Measurements from ENCODE around the gene PSMD13.

PSMD13 gene

DNA sequence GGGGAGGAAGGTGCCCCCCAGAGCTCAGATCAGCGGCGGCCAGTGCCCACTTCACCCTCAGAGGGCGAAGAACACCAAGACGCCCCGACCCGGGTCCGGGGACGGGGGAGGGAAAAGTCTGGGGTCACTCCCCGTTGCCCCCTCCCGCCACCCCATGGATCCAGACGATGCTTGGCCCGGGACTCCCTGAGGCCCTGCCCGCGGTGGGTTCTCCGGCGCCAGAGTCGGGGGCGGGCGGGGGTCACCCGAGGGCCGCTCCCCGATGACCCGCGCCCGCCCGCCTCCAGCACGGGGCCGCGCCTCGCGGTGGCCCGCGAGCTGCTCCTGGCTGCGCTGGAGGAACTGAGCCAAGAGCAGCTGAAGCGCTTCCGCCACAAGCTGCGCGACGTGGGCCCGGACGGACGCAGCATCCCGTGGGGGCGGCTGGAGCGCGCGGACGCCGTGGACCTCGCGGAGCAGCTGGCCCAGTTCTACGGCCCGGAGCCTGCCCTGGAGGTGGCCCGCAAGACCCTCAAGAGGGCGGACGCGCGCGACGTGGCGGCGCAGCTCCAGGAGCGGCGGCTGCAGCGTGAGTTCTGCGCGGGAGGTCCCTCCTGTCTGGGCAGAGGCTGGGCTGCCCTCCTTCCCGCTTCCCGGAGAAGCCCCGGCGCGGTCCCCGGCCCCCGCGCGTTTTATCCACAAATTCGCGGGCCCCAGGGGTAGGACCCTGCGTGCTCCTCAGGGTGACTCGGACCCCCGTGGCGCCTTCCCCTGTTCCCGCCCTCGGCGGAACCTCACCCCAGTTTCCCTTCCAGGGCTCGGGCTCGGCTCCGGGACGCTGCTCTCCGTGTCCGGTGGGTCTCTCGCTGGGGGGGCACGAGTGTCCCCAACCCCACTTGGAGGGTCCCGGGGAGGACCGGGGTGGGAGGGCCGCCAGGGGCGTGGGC, 42.5 kb downstream of the PSMD13 start:
- DNase-seq = no peak

DNA sequence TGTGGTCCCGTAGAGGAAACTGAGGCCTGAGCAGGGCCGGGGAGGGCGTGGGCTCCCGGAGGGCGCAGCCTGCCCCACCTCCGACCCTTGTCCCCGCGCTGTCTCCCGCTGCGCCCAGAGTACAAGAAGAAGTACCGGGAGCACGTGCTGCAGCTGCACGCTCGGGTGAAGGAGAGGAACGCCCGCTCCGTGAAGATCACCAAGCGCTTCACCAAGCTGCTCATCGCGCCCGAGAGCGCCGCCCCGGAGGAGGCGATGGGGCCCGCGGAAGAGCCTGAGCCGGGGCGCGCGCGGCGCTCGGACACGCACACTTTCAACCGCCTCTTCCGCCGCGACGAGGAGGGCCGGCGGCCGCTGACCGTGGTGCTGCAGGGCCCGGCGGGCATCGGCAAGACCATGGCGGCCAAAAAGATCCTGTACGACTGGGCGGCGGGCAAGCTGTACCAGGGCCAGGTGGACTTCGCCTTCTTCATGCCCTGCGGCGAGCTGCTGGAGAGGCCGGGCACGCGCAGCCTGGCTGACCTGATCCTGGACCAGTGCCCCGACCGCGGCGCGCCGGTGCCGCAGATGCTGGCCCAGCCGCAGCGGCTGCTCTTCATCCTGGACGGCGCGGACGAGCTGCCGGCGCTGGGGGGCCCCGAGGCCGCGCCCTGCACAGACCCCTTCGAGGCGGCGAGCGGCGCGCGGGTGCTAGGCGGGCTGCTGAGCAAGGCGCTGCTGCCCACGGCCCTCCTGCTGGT, 43.4 kb downstream of the PSMD13 start:
- no peak for DNase-seq

DNA sequence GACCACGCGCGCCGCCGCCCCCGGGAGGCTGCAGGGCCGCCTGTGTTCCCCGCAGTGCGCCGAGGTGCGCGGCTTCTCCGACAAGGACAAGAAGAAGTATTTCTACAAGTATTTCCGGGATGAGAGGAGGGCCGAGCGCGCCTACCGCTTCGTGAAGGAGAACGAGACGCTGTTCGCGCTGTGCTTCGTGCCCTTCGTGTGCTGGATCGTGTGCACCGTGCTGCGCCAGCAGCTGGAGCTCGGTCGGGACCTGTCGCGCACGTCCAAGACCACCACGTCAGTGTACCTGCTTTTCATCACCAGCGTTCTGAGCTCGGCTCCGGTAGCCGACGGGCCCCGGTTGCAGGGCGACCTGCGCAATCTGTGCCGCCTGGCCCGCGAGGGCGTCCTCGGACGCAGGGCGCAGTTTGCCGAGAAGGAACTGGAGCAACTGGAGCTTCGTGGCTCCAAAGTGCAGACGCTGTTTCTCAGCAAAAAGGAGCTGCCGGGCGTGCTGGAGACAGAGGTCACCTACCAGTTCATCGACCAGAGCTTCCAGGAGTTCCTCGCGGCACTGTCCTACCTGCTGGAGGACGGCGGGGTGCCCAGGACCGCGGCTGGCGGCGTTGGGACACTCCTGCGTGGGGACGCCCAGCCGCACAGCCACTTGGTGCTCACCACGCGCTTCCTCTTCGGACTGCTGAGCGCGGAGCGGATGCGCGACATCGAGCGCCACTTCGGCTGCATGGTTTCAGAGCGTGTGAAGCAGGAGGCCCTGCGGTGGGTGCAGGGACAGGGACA, 44.1 kb downstream of the PSMD13 start:
- DNase-seq = no peak

DNA sequence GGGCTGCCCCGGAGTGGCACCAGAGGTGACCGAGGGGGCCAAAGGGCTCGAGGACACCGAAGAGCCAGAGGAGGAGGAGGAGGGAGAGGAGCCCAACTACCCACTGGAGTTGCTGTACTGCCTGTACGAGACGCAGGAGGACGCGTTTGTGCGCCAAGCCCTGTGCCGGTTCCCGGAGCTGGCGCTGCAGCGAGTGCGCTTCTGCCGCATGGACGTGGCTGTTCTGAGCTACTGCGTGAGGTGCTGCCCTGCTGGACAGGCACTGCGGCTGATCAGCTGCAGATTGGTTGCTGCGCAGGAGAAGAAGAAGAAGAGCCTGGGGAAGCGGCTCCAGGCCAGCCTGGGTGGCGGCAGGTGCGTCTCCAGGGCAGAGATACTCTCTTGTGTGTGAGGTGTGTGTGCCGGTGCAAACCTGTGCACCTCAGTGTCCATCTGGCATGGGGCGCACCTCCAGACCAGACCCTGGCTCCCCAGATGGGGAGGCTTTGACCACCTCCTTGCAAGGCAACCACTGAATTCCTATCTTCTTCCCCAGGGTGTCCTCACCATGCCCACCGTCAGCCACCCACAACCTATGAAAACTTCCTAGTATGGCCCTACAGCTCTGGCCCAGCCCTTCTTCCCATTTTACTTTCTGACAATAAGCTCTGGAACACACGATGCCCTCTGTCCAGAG, 44.8 kb downstream of the PSMD13 start:
- DNase-seq = no peak

DNA sequence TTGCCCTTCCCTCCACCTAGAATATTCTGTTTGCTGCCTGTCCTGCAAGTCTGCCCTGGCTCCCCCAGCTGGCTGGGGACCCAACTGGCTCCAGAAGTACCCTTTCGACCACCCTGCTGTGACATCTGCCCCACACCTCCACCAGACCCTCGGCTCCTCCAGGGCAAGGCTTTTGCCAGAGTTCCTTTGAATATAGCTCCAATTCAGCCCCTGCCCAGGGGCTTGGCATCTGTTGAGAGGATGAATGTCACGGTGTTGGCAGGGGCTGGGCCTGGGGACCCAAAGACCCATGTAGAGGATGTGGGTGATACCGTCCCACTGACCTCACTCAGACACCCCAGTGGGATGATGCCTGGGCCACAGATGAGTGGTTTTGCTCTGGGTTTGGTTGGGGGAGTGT, 45.4 kb downstream of the PSMD13 start:
- no peak for DNase-seq

DNA sequence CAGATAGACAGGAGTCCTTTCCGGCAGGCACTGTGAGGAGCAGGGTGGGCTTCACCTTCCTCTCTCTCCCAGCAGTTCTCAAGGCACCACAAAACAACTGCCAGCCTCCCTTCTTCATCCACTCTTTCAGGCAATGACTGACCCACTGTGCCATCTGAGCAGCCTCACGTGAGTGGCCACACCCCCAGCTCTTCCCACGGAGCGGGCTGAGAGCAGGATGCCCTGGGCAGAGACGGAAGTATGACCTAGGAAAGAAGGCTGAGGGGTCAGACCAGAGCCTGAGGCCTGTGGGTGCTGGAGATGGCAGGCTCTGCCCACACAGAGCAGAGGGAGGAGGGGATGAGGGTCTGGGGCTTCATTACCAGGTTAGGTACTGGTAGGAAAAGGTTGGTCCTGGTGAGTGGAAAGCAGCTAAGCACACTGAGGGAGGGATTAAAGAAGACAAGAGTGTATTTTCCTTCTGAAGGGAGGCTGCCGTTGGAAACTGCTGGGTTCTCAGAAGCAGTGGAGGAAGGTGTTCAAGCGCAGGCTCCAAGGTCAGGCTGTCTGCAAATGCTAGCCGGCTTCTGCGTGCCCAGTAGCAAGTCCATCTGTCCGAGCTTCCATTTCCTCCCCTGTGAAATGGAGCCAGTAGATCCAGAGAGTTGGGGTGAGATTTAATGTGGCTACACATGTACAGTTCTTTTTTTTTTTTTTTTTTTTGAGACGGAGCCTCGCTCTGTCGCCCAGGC, 46.0 kb downstream of the PSMD13 start:
- no peak for DNase-seq

DNA sequence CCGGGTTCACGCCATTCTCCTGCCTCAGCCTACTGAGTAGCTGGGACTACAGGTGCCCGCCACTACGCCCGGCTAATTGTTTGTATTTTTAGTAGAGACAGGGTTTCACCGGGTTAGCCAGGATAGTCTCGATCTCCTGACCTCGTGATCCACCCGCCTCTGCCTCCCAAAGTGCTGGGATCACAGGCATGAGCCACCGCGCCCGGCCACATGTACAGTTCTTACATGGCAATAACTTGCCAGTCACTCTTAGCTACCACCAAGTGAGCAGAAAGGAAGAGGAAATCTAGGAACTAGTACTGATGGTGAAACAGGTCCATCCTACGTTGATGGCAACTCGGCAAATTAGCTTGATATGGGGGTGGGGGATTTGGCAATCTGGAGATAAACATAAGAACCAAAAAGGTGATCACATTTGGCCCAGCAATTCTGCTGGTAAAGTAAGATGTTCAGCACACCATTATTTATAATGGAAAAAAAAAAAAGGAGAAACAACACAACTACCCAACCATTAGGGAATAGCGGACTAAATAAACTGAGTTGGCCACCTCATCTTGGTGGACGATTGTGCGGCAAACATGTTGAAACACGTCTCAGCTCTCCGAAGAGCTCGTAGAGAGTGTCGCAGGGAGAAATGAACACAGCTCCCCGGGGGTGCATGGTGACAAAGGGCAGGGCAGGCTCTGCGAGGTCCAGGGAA, 46.8 kb downstream of the PSMD13 start:
- no peak for DNase-seq

DNA sequence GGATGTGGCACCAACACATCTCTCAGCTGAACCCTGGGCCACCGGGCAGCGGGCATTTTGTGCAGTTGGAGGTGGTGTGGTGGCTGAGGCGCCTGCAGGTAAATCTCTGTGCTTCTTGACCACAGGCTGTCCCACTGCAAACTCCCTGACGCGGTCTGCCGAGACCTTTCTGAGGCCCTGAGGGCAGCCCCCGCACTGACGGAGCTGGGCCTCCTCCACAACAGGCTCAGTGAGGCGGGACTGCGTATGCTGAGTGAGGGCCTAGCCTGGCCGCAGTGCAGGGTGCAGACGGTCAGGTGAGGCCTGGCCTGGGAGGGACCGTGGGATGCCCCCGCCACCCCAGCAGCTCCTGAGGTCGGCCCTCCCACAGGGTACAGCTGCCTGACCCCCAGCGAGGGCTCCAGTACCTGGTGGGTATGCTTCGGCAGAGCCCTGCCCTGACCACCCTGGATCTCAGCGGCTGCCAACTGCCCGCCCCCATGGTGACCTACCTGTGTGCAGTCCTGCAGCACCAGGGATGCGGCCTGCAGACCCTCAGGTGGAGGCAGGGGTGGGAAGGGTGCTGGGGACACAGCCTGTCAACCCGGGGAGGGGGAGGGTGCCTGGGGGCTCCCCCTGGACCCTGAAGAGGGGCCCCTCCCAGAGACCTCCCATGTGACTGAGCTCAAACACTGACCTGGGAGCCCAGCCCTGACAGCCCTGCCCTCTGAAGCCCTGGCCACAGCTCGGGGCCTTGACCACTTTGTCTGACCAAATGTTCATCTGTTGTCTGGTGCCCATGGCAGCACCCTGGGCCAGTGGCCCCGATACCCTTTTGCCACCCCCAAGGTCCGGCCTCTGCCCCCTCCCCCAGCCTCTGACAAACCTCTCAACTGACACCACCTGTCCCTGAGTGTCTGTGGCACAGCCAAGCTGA, 47.6 kb downstream of the PSMD13 start:
- no peak for DNase-seq

DNA sequence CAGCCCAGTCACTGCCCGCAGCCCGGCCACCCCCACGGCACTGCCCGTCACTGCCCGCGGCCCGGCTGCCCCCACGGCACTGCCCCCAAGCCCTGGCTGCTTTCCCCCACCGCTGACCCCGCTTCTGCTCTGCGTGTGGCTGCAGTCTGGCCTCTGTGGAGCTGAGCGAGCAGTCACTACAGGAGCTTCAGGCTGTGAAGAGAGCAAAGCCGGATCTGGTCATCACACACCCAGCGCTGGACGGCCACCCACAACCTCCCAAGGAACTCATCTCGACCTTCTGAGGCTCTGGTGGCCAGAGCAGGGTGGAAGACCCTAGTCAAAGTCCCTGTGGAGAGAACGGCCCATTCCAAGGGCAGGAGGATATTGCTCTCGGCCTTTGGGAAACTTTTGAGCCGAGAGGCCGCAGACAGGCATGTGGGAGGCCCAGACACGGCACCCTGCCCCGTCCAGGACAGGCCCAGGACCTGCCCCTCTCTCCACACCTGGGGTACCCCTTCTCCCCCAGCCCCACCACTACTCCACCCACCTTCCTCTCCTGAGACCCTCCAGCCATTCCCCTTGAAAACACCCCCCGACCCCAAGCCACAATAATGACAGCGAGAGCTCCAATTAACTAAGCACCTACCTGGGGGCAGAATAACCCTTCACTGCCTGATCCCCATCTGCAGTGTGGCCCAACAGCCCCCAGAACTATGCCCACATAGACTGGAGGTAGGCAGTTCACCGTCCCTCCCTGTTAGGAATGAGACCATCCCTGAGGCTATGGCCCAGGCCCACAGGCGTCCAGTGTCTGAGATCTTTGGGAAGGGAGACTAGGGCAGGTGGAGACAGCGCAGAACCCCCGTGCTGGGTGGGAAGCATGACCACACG, 48.5 kb downstream of the PSMD13 start:
- DNase-seq = no peak

DNA sequence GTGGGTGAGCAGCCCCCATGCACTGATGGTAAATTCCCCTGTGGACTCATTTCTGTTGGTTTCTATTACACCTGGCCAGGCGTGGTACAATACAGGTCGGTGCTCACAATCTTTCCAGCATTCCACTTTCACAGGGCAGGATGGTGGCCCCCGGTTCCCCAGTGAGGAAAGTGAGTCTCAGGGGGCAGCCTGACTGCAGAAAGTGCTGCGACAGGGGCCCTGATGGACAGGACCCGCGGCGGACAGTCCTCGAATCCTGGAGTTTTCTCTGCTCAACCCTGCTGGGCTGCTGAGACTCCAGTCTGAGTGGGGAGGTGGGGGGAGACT, 49.1 kb downstream of the PSMD13 start:
- no peak for DNase-seq

DNA sequence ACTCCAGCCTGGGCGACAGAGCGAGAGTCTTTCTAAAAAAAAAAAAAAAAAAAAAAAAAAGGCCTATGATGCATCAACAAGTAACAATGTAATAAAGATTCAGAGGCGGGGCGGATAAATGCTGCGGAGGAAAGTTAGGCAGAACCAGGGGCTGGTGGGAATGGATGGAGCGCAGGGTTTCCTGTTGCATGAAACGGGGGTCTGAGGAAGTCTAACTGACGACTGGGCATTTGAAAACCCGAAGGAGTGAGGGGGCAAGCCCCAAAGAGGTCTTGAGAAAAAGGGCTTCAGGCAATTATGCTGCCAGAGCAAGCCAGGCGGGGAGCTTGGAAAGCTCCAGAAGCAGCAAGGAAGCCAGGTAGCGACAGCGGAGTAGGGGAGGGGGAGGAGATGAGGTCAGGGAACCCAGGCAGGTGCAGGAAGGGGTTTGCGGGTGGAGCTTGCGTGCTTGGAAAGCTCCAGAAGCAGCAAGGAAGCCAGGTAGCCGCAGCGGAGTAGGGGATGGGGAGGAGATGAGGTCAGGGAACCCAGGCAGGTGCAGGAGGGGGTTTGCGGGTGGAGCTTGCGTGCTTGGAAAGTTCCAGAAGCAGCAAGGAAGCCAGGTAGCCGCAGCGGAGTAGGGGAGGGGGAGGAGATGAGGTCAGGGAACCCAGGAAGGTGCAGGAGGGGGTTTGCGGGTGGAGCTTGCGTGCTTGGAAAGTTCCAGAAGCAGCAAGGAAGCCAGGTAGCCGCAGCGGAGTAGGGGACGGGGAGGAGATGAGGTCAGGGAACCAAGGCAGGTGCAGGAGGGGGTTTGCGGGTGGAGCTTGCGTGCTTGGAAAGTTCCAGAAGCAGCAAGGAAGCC, 50.4 kb downstream of the PSMD13 start:
- DNase-seq = peak; percentile 26

DNA sequence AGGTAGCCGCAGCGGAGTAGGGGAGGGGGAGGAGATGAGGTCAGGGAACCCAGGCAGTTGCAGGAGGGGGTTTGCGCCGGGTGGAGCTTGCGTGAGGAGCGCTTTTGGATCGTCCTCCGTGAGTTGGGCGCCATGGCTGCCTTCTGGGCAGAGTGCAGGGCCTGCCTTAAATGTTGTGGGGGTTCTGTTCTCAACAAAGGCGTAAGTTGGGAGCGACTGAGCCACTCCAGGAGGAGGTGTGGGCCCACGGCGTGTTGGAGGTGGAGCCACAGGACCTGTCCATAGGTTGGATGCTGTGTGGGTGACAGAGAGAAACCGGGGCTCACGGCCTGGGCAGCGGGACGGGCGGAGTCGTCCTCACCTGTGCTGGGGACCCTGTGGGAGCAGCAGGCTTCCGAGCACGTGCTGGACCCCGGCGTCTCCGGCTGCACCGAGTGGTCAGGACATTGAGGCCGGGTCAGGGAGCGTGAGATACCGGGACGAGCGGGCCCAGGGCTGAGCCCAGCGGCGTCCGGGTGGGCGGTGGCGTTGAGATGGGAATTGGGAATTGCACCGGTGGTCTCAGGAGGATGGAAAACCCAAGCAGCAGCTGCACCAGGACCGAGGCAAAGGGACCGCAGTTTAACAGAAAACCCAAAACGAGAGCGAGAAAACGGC, 51.2 kb downstream of the PSMD13 start:
- no peak for DNase-seq

DNA sequence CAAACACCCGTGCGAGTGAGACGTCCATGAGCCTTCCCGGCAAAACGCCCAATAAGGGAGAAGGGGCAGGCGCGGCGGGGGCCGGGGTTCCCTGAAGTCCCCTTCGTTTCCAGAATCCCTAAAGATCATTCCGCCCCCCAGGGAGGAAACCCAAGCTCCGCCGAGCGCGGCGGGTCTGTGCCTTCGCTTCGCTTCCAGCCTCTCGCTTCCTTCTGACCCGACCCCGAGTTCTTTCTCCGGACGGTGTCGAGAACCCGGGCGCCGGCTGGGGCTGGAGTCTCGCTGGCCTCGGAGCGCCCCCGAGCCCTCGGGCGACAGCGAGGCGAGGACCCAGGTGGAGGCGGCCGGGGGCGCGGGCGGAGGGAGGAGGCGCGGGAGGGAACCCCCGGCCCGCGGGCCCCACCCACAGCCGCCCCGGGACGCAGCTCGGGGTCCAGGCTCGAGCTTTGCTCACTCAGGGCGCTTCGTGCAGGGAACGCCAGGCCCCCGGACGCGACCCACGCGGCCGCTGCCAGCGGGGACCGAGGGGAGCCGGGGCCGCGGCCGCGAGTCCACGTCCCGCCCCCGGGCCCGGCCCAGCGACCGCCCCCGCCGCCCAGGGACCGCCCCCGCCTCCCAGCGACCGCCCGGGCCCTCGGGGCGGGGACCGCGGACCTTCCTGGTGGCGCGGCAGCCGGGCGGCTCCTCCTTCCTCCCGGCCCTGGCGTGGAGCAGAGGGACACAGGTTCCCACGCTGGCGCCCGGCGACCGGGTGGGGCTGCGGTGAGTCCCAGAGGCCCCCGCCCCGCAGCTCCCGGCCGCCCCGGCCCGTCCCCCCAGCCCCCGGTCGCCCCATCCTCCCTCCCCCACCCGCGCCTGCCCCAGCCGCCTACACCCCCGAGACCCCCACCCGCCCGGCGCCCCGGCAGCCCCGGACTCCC, 52.0 kb downstream of the PSMD13 start, which contains the start of gene PGGHG:
Gene PGGHG (plus strand): TSS at position 649 of the 920 bp plus-strand sequence. CDS start 691 bp downstream, outside the sequence.
- DNase-seq = peak; percentile 24

DNA sequence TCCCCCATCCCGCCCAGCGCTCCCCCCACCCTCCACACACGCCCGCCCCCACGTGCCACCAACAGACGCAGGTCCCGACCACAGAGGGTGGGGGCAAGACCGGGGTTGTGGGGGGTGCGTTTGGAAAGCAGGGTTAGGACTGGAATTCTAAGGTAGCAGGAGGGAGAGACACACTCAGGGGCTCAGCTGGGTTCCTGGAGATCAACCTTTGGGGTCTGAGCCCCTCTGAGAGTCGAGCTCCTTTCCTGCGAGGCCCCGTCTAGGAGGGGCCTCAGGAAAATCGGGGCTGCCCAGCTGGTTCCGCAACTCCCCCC, 52.6 kb downstream of the PSMD13 start:
- no peak for DNase-seq

DNA sequence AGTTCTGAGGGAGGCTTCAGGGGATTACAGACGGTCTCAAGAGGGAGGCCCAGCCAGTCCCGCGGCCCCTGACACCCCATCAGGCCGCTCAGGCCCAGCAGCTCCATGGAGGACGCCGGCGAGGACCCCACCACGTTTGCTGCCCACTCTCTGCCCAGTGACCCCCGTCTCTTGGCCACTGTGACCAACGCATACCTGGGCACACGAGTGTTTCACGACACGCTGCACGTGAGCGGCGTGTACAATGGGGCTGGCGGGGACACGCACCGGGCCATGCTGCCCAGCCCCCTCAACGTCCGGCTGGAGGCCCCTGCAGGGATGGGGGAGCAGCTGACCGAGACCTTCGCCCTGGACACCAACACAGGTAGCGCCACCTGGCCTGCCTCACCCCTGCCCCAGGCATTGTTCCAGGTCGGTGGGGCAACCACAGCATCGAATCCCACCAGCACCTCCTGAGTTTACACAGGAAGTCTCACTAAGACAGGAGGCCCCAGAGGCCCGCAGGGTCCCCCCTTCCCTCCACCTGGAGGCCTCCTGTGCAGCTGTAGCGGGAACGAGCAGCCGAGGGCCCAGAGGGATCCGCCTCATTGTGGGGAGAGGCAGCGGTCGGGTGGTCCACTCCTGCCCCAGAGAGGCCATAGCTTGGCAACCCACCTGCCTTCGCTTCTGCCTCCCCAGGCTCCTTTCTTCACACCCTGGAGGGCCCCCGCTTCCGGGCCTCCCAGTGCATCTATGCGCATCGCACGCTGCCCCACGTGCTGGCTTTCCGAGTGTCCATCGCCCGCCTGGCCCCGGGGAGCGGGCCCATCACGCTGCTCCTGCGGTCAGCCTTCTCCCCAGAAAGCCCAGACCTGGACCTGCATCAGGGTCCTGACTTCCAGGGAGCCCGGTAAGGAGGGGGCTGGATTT, 53.2 kb downstream of the PSMD13 start:
- no peak for DNase-seq
